CD4-positive, alpha-beta T cell treated with Interleukin-10 for 1 hour (primary cell): ENCODE measurements around the gene OR8D1.

Experiments
- DNase-seq: peaks from one replicate; pipeline ENCODE4 v3.0.0-alpha.2; 2020

OR8D1 gene

GRCh38 chr11:124313849-124314248 is at the start of gene OR8D1:
TSS of gene OR8D1 (minus strand) at chr11:124313949. CDS start at chr11:124310766, 3,183 bp downstream.
- DNase-seq = no peak

GRCh38 chr11:124359566-124359965 is 45.8 kb upstream of the OR8D1 start:
- DNase-seq = no peak

- DNase-seq = no peak
These were observed 32.7 kb upstream of the OR8D1 start for GRCh38 chr11:124346311-124346955.

GRCh38 chr11:124344346-124344745 is 30.6 kb upstream of the OR8D1 start:
- no peak for DNase-seq

GRCh38 chr11:124340142-124340447 is 26.3 kb upstream of the OR8D1 start:
- DNase-seq = no peak

GRCh38 chr11:124339396-124340141 is 25.8 kb upstream of the OR8D1 start:
- DNase-seq = no peak

GRCh38 chr11:124331873-124332272 is 18.1 kb upstream of the OR8D1 start:
- no peak for DNase-seq

- no peak for DNase-seq
These were observed 16.2 kb upstream of the OR8D1 start for GRCh38 chr11:124329787-124330478.

- no peak for DNase-seq
These were observed 14.0 kb upstream of the OR8D1 start for GRCh38 chr11:124327775-124328174.

GRCh38 chr11:124322356-124322755 is 8.6 kb upstream of the OR8D1 start:
- no peak for DNase-seq

GRCh38 chr11:124320097-124320496 is 6.3 kb upstream of the OR8D1 start, which contains the start of gene OR8D2:
TSS of gene OR8D2 (minus strand) at chr11:124320197. CDS start at chr11:124320197, 0 bp downstream.
- DNase-seq = no peak

- no peak for DNase-seq
These were observed 1.3 kb upstream of the OR8D1 start for GRCh38 chr11:124315052-124315451.

GRCh38 chr11:124313131-124313530 is 618 bp downstream of the OR8D1 start:
- DNase-seq = no peak

- no peak for DNase-seq
These were observed 2.1 kb downstream of the OR8D1 start for GRCh38 chr11:124311670-124312069.

- DNase-seq = no peak
These were observed 2.5 kb downstream of the OR8D1 start for GRCh38 chr11:124311269-124311668.

- no peak for DNase-seq
These were observed 3.0 kb downstream of the OR8D1 start for GRCh38 chr11:124310721-124311120.

- no peak for DNase-seq
These were observed 6.7 kb downstream of the OR8D1 start for GRCh38 chr11:124307093-124307492.

- no peak for DNase-seq
These were observed 11.2 kb downstream of the OR8D1 start for GRCh38 chr11:124302347-124303125.

- no peak for DNase-seq
These were observed 12.2 kb downstream of the OR8D1 start for GRCh38 chr11:124301548-124301947.

- no peak for DNase-seq
These were observed 15.8 kb downstream of the OR8D1 start for GRCh38 chr11:124297921-124298320.

GRCh38 chr11:124296016-124296415 is 17.7 kb downstream of the OR8D1 start:
- DNase-seq = no peak

- DNase-seq = no peak
These were observed 19.1 kb downstream of the OR8D1 start for GRCh38 chr11:124294687-124295086.
